Omental fat pad (tissue), 4 donors: ENCODE data around the gene SLC15A1. TPM values are rescaled to one million over a fixed set of nuclear protein-coding genes. Genes with fewer than 3 reads are reported as not detected.

ENCODE experiments used
- ATAC-seq: fragments of 150-250 bp; one replicate; pipeline ENCODE4 v1.9.1; 2016; ENCODE audit warnings: mild to moderate bottlenecking, moderate library complexity; ENCODE audit not compliant: low FRiP score
- DNase-seq: peaks from one replicate; pipeline ENCODE4 v3.0.0-alpha.2; 2019; ENCODE audit warnings: low spot score
- CTCF ChIP-seq, 3 donors: fragments of 450-650 bp; IDR thresholded peaks; one replicate each; pipeline ENCODE4 v1.5.1; 2016 to 2017; ENCODE audit warnings: antibody characterized with exemption in 3 of 3, mild to moderate bottlenecking in 3 of 3, moderate library complexity in 2 of 3
- total RNA-seq, 4 donors: library from RNA; depleted of rRNA; stranded (reverse); fragments of >200 nt; gene quantifications; one replicate each; pipeline ENCODE4 v1.1.0, GENCODE V29; 2016

Gene SLC15A1
- total RNA-seq, 4 donors from 2014 or later: 0.25 to 0.48 TPM; not detected in 2

GRCh38 chr13:98731038-98731437, 21.4 kb downstream of the SLC15A1 start:
- no peak for TF ChIP-seq CTCF (IDR thresholded peaks at IDR 0.05)
- DNase-seq (no peak), ATAC-seq (no peak)

- ATAC-seq (no peak), DNase-seq (no peak)
- no peak for TF ChIP-seq CTCF (IDR thresholded peaks at IDR 0.05)
Observed at GRCh38 chr13:98730441-98730840, 22.0 kb downstream of the SLC15A1 start.

- no peak for TF ChIP-seq CTCF (IDR thresholded peaks at IDR 0.05)
- ATAC-seq: no peak
- no peak for DNase-seq
Observed at GRCh38 chr13:98729658-98730057, 22.8 kb downstream of the SLC15A1 start.

- ATAC-seq (no peak), DNase-seq (no peak)
- TF ChIP-seq CTCF (IDR thresholded peaks at IDR 0.05): no peak
Observed at GRCh38 chr13:98722958-98723357, 29.5 kb downstream of the SLC15A1 start.

- ATAC-seq (no peak), DNase-seq (no peak)
- TF ChIP-seq CTCF (IDR thresholded peaks at IDR 0.05): no peak
Observed at GRCh38 chr13:98721825-98722510, 30.5 kb downstream of the SLC15A1 start.

GRCh38 chr13:98719527-98720250, 32.8 kb downstream of the SLC15A1 start:
- TF ChIP-seq CTCF (IDR thresholded peaks at IDR 0.05): no peak
- no peak for DNase-seq
- no peak for ATAC-seq

- no peak for DNase-seq
- no peak for TF ChIP-seq CTCF (IDR thresholded peaks at IDR 0.05)
- no peak for ATAC-seq
Observed at GRCh38 chr13:98717891-98718290, 34.6 kb downstream of the SLC15A1 start.
